GM23338 (cell line): ENCODE measurements around the gene RSPRY1.

Source experiments
- CREB1 ChIP-seq: fragments of 250-450 bp; sonication (Bioruptor Pico); IDR thresholded peaks from 2 replicates; pipeline ENCODE4 v1.5.0; 2020; ENCODE audit warnings: low read depth, mild to moderate bottlenecking, moderate library complexity
- EZH2 ChIP-seq: fragments of 200-600 bp; sonication (generic); IDR thresholded peaks from one replicate; pipeline ENCODE4 v1.8.0; 2017; ENCODE audit warnings: antibody characterized with exemption, mild to moderate bottlenecking, low read depth; ENCODE audit not compliant: unreplicated experiment
- EZH2phosphoT487 ChIP-seq: fragments of 200-600 bp; sonication (generic); IDR thresholded peaks from one replicate; pipeline ENCODE4 v1.8.1; 2018; ENCODE audit warnings: antibody characterized with exemption; ENCODE audit not compliant: unreplicated experiment
- JUNB ChIP-seq: IDR thresholded peaks from one replicate; pipeline ENCODE4 v1.6.1; 2016; ENCODE audit warnings: antibody characterized with exemption; ENCODE audit not compliant: unreplicated experiment
- POLR2AphosphoS5 ChIP-seq: IDR thresholded peaks from 2 replicates; pipeline ENCODE4 v1.6.1; 2016; ENCODE audit warnings: antibody characterized with exemption, low read depth
- ZNF331 ChIP-seq: fragments of 250-450 bp; sonication (Bioruptor Pico); IDR thresholded peaks from 2 replicates; pipeline ENCODE4 v1.5.0; 2020; ENCODE audit warnings: low read depth, mild to moderate bottlenecking, moderate library complexity
- TF ChIP-seq, protein P1 (sequence below), 2 experiments: fragments of 200-600 bp in 1 of 2; sonication (generic) in 1 of 2; conservative IDR thresholded peaks; 2 replicates each; pipeline versions ENCODE4 v1.5.1 to v1.6.1; 2016 to 2017; ENCODE audit warnings: antibody characterized with exemption in 2 of 2, low read depth in 2 of 2, mild to moderate bottlenecking in 2 of 2, moderate library complexity in 1 of 2

DNA sequence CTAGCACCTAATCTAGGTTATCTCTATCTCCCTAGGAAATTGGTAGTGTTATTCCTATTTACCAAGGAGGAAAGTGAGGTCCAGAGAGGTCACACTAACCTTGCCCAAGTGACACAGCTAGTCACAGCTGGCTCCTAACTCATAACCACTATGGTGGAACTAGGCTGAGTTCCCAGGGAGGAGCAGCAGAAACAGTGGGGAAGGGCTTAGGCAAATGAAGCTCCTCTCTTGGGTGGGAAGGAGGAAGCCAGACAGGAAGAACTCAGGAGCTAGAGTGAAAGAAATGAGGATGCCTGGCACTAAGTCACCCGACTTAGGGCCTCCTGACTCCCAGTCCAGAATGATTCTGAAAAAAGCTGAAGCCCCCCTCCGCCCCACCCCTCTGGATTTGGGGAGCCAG lies 34.8 kb upstream of the RSPRY1 start:
- TF ChIP-seq, protein P1, sequence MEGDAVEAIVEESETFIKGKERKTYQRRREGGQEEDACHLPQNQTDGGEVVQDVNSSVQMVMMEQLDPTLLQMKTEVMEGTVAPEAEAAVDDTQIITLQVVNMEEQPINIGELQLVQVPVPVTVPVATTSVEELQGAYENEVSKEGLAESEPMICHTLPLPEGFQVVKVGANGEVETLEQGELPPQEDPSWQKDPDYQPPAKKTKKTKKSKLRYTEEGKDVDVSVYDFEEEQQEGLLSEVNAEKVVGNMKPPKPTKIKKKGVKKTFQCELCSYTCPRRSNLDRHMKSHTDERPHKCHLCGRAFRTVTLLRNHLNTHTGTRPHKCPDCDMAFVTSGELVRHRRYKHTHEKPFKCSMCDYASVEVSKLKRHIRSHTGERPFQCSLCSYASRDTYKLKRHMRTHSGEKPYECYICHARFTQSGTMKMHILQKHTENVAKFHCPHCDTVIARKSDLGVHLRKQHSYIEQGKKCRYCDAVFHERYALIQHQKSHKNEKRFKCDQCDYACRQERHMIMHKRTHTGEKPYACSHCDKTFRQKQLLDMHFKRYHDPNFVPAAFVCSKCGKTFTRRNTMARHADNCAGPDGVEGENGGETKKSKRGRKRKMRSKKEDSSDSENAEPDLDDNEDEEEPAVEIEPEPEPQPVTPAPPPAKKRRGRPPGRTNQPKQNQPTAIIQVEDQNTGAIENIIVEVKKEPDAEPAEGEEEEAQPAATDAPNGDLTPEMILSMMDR (conservative IDR thresholded peaks at IDR 0.05; ENCODE audit: low read depth in 2 of 2): no peak
- TF ChIP-seq POLR2AphosphoS5: no peak
- no peak for TF ChIP-seq CREB1 (CRISPR knock-in tag)
- TF ChIP-seq EZH2phosphoT487: no peak
- TF ChIP-seq EZH2: no peak
- TF ChIP-seq JUNB: no peak
- TF ChIP-seq ZNF331 (CRISPR knock-in tag): no peak
